ENCODE measurements around the gene PTPRT. TPM values are rescaled to one million over a fixed set of nuclear protein-coding genes. Genes with fewer than 3 reads are reported as not detected.

PTPRT gene
- total and polyA plus RNA-seq, 10 of the 15 experiments (the other 5 are each of a cell fraction or from before 2014, with no cell fraction given) = not detected

DNA sequence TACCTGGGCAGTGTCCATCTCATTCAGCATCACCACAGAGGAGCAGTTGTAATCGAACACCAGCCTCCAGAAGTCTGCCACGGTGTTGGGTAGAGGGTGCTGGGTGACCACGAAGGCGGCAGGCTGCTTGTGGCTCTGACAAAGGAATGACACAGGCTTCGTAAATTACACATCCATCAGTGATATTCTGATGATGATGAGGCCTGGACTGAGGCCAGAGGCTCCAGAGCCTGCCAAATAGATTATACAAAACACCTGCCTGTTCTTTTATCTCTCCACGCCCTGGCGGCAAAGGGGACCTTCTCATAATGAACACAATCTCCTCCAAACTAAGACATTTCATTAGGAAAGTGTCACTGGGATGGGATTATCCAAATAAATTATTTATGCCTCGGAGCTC is 1091.3 kb downstream of the PTPRT start:
- H3K36me3 ChIP-seq (ENCODE audit: control insufficient read depth in 2 of 2, insufficient read depth in 2 of 2, low read length in 1 of 2) = no peaks in the 10 kb centered on the region
- no peak for FAIRE-seq
- H3K9ac ChIP-seq (ENCODE audit: control insufficient read depth, insufficient read depth, low read length) = no peak overlapping the region
- no peak for ATAC-seq
- H3K4me1 ChIP-seq (ENCODE audit: control insufficient read depth, insufficient read depth, low read length) = no peaks in the 10 kb centered on the region
- no peak for TF ChIP-seq ZNF24 (IDR thresholded peaks at IDR 0.05)
- TF ChIP-seq SPI1 (IDR thresholded peaks at IDR 0.05; ENCODE audit: borderline replicate concordance, insufficient read depth, low read depth, low read length) = no peak
- no peak for TF ChIP-seq ZNF274 (IDR thresholded peaks at IDR 0.05; ENCODE audit: insufficient read depth, insufficient read length)
- no peak for TF ChIP-seq POLR2AphosphoS2 (IDR thresholded peaks at IDR 0.05; ENCODE audit: low read depth, low read length)
- TF ChIP-seq CEBPB (IDR thresholded peaks at IDR 0.05; ENCODE audit: borderline replicate concordance in 1 of 2, low read depth in 2 of 2, low read length in 2 of 2) = no peak
- TF ChIP-seq, protein P1, sequence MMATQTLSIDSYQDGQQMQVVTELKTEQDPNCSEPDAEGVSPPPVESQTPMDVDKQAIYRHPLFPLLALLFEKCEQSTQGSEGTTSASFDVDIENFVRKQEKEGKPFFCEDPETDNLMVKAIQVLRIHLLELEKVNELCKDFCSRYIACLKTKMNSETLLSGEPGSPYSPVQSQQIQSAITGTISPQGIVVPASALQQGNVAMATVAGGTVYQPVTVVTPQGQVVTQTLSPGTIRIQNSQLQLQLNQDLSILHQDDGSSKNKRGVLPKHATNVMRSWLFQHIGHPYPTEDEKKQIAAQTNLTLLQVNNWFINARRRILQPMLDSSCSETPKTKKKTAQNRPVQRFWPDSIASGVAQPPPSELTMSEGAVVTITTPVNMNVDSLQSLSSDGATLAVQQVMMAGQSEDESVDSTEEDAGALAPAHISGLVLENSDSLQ (IDR thresholded peaks at IDR 0.05) = no peak
- TF ChIP-seq CHD2 (IDR thresholded peaks at IDR 0.05; ENCODE audit: borderline replicate concordance, low read depth, low read length) = no peak
- TF ChIP-seq, protein P2, sequence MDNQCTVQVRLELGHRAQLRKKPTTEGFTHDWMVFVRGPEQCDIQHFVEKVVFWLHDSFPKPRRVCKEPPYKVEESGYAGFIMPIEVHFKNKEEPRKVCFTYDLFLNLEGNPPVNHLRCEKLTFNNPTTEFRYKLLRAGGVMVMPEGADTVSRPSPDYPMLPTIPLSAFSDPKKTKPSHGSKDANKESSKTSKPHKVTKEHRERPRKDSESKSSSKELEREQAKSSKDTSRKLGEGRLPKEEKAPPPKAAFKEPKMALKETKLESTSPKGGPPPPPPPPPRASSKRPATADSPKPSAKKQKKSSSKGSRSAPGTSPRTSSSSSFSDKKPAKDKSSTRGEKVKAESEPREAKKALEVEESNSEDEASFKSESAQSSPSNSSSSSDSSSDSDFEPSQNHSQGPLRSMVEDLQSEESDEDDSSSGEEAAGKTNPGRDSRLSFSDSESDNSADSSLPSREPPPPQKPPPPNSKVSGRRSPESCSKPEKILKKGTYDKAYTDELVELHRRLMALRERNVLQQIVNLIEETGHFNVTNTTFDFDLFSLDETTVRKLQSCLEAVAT (IDR thresholded peaks at IDR 0.05) = no peak
- TF ChIP-seq SP1 (IDR thresholded peaks at IDR 0.05; ENCODE audit: low read depth, low read length) = no peak
- TF ChIP-seq TCF3 (IDR thresholded peaks at IDR 0.05; ENCODE audit: borderline replicate concordance, insufficient read depth, low read depth, low read length) = no peak
- TF ChIP-seq PML (IDR thresholded peaks at IDR 0.05; ENCODE audit: low read length) = no peak
- TF ChIP-seq TBL1XR1 (IDR thresholded peaks at IDR 0.05; ENCODE audit: low read depth, low read length) = no peak
- TF ChIP-seq ZBED1 (IDR thresholded peaks at IDR 0.05; ENCODE audit: borderline replicate concordance) = no peak
- TF ChIP-seq SREBF1 (IDR thresholded peaks at IDR 0.05; ENCODE audit: low read length) = no peak
- TF ChIP-seq CBFB (IDR thresholded peaks at IDR 0.05; ENCODE audit: low read depth) = no peak
- TF ChIP-seq EGR1 (IDR thresholded peaks at IDR 0.05; ENCODE audit: borderline replicate concordance in 1 of 2, low read depth in 2 of 2, low read length in 2 of 2) = no peak
- no peak for TF ChIP-seq SUPT20H (IDR thresholded peaks at IDR 0.05; ENCODE audit: borderline replicate concordance, control insufficient read depth, low read depth, low read length)
- no peak for TF ChIP-seq ZNF207 (IDR thresholded peaks at IDR 0.05; ENCODE audit: borderline replicate concordance)
- H3K27me3 ChIP-seq (replicated peaks in 1 of 2; ENCODE audit: control insufficient read depth in 2 of 2, insufficient read depth in 2 of 2, low read length in 1 of 2) = peaks cover 0 to 4% of the 10 kb centered on the region in 2 experiments; a peak in 2 of 4 replicates
- H3K9me3 ChIP-seq (replicated peaks; ENCODE audit: control insufficient read depth, insufficient read depth, low read length) = no peaks in the 10 kb centered on the region
- H4K20me1 ChIP-seq (ENCODE audit: control insufficient read depth, insufficient read depth) = no peaks in the 10 kb centered on the region
- no peak overlapping the region for H3K27ac ChIP-seq (ENCODE audit: control insufficient read depth, insufficient read depth)
- intact Hi-C loops (cut with micrococcal nuclease; ENCODE audit: unreplicated experiment) (no loop called here), in situ Hi-C loops (cut with MboI) (no loop called here)
- WGBS (ENCODE audit: insufficient coverage, insufficient replicate concordance, low lambda C conversion rate, missing lambda C conversion rate) = 43% methylated on average over 8 of the region's 8 CpGs
- no peaks in the 10 kb centered on the region for H3K79me2 ChIP-seq (ENCODE audit: control insufficient read depth, insufficient read depth, low read length)
- no peak overlapping the region for H3K4me2 ChIP-seq (ENCODE audit: control insufficient read depth, insufficient read depth)
- RAD21 ChIA-PET (ENCODE audit: unreplicated experiment) = no interaction called here
- H3K4me3 ChIP-seq = no peak overlapping the region
- no TSS peak for BruUV-seq (replicated peaks)
- CTCF ChIA-PET = no interaction called here
- H2AFZ ChIP-seq (ENCODE audit: control insufficient read depth, low read depth, low read length) = no peak overlapping the region
- POLR2A ChIA-PET = no interaction called here
- no peak for DNase-seq (ENCODE audit: low read depth, low spot score)
- SMC1A ChIA-PET (ENCODE audit: uncharacterized antibody, unreplicated experiment) = no interaction called here
